Calu3 (cell line): ENCODE results near the gene MTUS2. TPM values are rescaled to one million over a fixed set of nuclear protein-coding genes. Genes with fewer than 3 reads are reported as not detected.
"Not testable (repeated sequence)": the region's sequence is repeated elsewhere in the genome, so short reads cannot be mapped to it uniquely, and the experiment has no call there.

ENCODE experiments used
- BruUV-seq: library from RNA; stranded (reverse); fragments of 400-500 nt; replicated peaks from 2 replicates; lab custom pipeline; 2021; lab: Mats Ljungman, UMichigan
- CTCF ChIA-PET: fragments of 300-600 bp; sonication (Branson Sonifier 250); formaldehyde crosslinking; loops from one replicate; lab custom pipeline; 2022; ENCODE audit warnings: antibody characterized with exemption; lab: Charles Lee
- DNase-seq: peaks from one replicate; pipeline ENCODE4 v3.0.0; 2022
- H3K27ac Mint-ChIP-seq: one replicate; pipeline ENCODE4 v1.8.0; 2022; ENCODE audit warnings: mixed read lengths; ENCODE audit not compliant: unreplicated experiment
- H3K27me3 Mint-ChIP-seq: one replicate; pipeline ENCODE4 v1.8.0; 2022; ENCODE audit warnings: mixed read lengths; ENCODE audit not compliant: unreplicated experiment
- H3K36me3 Mint-ChIP-seq: one replicate; pipeline ENCODE4 v1.8.0; 2022; ENCODE audit warnings: mild to moderate bottlenecking, moderate library complexity, mixed read lengths; ENCODE audit not compliant: insufficient read depth, unreplicated experiment
- H3K4me1 Mint-ChIP-seq: one replicate; pipeline ENCODE4 v1.8.0; 2022; ENCODE audit warnings: mild to moderate bottlenecking, low read depth, mixed read lengths; ENCODE audit not compliant: unreplicated experiment
- H3K4me3 Mint-ChIP-seq: one replicate; pipeline ENCODE4 v1.8.0; 2022; ENCODE audit warnings: mild to moderate bottlenecking, low read depth, moderate library complexity, mixed read lengths; ENCODE audit not compliant: unreplicated experiment
- H3K9me3 Mint-ChIP-seq: one replicate; pipeline ENCODE4 v1.8.0; 2022; ENCODE audit warnings: low read depth, mixed read lengths; ENCODE audit not compliant: unreplicated experiment
- intact Hi-C: fragments of 100-400 bp; cut with micrococcal nuclease; formaldehyde crosslinking; loops from one replicate; pipeline ENCODE4 v1.10.0; 2022; ENCODE audit not compliant: unreplicated experiment
- total RNA-seq: library from RNA; stranded (reverse); gene quantifications from 2 replicates; pipeline ENCODE4 v1.2.3, GENCODE V29; 2022
- TF ChIP-seq, protein P1 (sequence below): fragments of 200-600 bp; IDR thresholded peaks from one replicate; pipeline ENCODE4 v1.8.0; 2022; ENCODE audit warnings: antibody characterized with exemption; ENCODE audit not compliant: unreplicated experiment

Gene MTUS2
- total RNA-seq, 1 experiment from 2014 or later: not detected

DNA sequence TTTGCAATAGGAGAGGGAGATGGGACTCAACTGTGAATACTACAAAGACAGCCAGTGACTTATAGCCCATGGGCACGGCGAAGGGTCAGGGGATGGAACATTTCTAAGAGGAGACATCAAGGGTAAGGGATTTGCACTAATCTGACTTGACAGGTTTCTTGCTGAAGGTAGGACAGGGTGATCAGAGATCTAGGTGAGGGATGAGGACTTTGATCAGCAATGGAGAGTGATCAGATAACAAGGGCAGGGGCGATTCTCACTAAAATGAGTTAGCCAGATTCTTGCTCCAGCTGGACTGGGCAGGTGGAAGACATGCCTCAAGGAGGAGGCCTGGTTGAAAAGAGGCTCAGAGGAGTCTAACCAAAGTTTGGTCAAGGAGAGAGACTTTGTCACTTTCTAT is 566.1 kb downstream of the MTUS2 start:
- TF ChIP-seq, protein P1, sequence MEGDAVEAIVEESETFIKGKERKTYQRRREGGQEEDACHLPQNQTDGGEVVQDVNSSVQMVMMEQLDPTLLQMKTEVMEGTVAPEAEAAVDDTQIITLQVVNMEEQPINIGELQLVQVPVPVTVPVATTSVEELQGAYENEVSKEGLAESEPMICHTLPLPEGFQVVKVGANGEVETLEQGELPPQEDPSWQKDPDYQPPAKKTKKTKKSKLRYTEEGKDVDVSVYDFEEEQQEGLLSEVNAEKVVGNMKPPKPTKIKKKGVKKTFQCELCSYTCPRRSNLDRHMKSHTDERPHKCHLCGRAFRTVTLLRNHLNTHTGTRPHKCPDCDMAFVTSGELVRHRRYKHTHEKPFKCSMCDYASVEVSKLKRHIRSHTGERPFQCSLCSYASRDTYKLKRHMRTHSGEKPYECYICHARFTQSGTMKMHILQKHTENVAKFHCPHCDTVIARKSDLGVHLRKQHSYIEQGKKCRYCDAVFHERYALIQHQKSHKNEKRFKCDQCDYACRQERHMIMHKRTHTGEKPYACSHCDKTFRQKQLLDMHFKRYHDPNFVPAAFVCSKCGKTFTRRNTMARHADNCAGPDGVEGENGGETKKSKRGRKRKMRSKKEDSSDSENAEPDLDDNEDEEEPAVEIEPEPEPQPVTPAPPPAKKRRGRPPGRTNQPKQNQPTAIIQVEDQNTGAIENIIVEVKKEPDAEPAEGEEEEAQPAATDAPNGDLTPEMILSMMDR: no peak
- Mint-ChIP-seq H3K4me1 (no peaks in the 10 kb centered on the region), H3K27ac (no peak overlapping the region), H3K9me3 (no peaks in the 10 kb centered on the region), H3K36me3 (no peaks in the 10 kb centered on the region), H3K4me3 (no peak overlapping the region), H3K27me3 (peaks cover 34% of the 10 kb centered on the region)
- CTCF ChIA-PET: no interaction called here
- intact Hi-C loops: no loop called here
- DNase-seq: no peak
- BruUV-seq: no TSS peak

DNA sequence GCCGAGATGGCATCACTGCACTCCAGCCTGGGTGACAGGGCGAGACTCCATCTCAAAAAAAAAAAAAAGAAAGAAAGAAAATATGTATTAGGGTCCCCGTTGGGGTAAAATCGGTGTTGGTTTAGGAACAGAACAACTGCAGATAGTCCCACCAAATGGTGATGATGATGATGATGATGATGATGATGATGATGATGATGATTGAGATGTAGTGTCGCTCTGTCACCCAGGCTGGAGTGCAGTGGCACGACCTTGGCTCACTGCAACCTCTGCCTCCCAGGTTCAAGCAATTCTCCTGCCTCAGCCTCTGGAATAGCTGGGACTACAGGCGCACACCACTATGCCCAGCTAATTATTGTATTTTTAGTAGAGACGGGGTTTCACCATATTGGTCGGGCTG is 570.5 kb downstream of the MTUS2 start:
- H3K4me1 Mint-ChIP-seq, CTCF ChIA-PET, H3K4me3 Mint-ChIP-seq, H3K9me3 Mint-ChIP-seq, intact Hi-C loops, BruUV-seq, DNase-seq, H3K27ac Mint-ChIP-seq, H3K36me3 Mint-ChIP-seq: not testable (repeated sequence)
- peaks cover 51% of the 10 kb centered on the region for H3K27me3 Mint-ChIP-seq

DNA sequence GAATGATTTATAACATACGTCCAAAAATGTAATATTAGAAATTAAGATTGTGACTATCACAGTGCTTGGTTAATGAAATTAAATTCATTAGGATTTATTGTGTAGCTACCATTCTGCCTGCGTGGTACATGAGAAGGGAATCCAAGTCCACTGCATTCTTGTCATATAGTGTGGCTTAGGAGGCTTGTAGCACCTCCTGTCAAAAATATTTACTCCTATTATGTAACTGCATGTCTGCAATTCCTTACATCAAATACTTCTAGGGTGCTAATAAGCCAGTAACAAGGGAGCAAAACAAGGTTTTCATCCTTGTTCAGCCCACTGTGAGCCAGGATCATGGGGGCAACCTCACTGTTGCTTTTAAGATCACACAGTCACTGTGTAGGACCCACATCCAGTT is 576.3 kb downstream of the MTUS2 start:
- no peaks in the 10 kb centered on the region for H3K36me3 Mint-ChIP-seq
- H3K27ac Mint-ChIP-seq: no peak overlapping the region
- TF ChIP-seq, protein P1: no peak
- no peaks in the 10 kb centered on the region for H3K9me3 Mint-ChIP-seq
- BruUV-seq: no TSS peak
- H3K27me3 Mint-ChIP-seq: peaks cover 81% of the 10 kb centered on the region
- CTCF ChIA-PET: no interaction called here
- no peak overlapping the region for H3K4me3 Mint-ChIP-seq
- H3K4me1 Mint-ChIP-seq: no peaks in the 10 kb centered on the region
- no peak for DNase-seq
- intact Hi-C loops: no loop called here

DNA sequence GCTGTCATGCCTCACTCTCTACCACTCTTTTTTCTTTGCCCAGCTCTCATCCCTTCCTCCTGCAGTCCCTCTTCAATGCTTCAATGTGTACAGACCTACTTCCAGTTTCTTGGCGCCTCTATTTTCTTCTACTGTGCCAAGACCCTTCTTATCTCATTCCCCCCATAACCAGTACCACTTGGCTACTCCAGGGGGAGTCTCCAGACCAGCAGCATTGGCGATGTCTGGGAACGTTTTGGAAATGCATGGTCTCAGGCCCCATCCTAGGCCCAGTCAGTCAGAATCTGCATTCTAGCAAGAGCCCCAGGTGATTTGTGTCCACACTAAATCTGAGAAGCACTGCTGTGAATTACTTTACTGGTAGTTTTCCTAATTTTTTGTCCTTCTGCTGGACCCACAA is 577.1 kb downstream of the MTUS2 start:
- Mint-ChIP-seq H3K27ac (no peak overlapping the region), H3K9me3 (no peaks in the 10 kb centered on the region), H3K36me3 (no peaks in the 10 kb centered on the region), H3K4me3 (no peak overlapping the region), H3K4me1 (no peaks in the 10 kb centered on the region), H3K27me3 (peaks cover 77% of the 10 kb centered on the region)
- CTCF ChIA-PET: no interaction called here
- DNase-seq: peak; percentile 1
- intact Hi-C loops: no loop called here
- TF ChIP-seq, protein P1: no peak
- BruUV-seq: no TSS peak

DNA sequence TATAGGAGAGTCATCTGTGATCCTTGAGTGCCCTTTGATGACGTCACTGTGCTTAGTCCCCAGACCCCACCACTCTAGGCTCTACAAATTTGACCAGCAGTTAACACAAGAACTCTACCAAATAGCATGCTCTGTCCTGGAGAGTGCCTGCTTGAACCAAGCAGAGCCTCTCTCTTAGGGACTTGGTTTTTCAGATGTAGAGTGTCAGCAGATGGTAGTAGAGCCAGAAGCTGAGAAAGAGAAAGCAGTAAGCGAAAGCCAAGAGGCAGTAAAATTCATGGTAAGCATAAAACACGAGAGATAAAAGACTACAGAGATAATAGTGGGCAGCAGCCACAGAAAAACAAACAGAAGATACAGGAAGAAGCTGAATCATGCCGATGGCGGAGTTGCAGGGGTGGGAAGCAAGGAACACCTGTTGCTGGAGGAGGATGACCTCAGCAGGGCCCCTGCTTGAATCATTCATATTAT is 582.1 kb downstream of the MTUS2 start:
- Mint-ChIP-seq H3K4me3 (no peak overlapping the region), H3K27ac (no peak overlapping the region), H3K36me3 (no peaks in the 10 kb centered on the region), H3K9me3 (no peaks in the 10 kb centered on the region), H3K4me1 (no peaks in the 10 kb centered on the region), H3K27me3 (peaks cover 34% of the 10 kb centered on the region)
- BruUV-seq: no TSS peak
- CTCF ChIA-PET: no interaction called here
- TF ChIP-seq, protein P1: no peak
- no peak for DNase-seq
- intact Hi-C loops: no loop called here
